Breast epithelium (tissue), 4 donors: ENCODE results near the gene WNK2. TPM values are rescaled to one million over a fixed set of nuclear protein-coding genes. Genes with fewer than 3 reads are reported as not detected.
"Not testable (repeated sequence)": the region's sequence is repeated elsewhere in the genome, so short reads cannot be mapped to it uniquely, and the experiment has no call there.

Experiments
- DNase-seq, 2 donors: peaks; one replicate each; pipeline ENCODE4 v3.0.0-alpha.2; 2019; ENCODE audit warnings: low spot score in 2 of 2
- H3K27ac ChIP-seq, 2 donors: fragments of 200-600 bp; sonication (generic) in 1 of 2; one replicate each; pipeline ENCODE4 v1.5.1; 2016 to 2019; ENCODE audit warnings: mild to moderate bottlenecking in 1 of 2
- H3K27me3 ChIP-seq, 2 donors: fragments of 200-600 bp; sonication (generic) in 1 of 2; one replicate each; pipeline versions ENCODE4 v1.5.1 to v1.6.0; 2017 to 2019; ENCODE audit warnings: control low read depth in 1 of 2, mild to moderate bottlenecking in 1 of 2
- H3K36me3 ChIP-seq: fragments of 200-600 bp; one replicate; pipeline ENCODE4 v1.5.1; 2019
- H3K4me1 ChIP-seq, 2 donors: fragments of 200-600 bp; sonication (generic); one replicate each; pipeline ENCODE4 v1.5.1; 2016 to 2019; ENCODE audit warnings: control low read depth in 1 of 2
- H3K4me3 ChIP-seq, 3 donors: fragments of 200-600 bp; sonication (generic); 1 replicate in 2 of 3; 2 replicates in 1 of 3; pipeline ENCODE4 v1.5.1; 2016 to 2019; ENCODE audit warnings: mild to moderate bottlenecking in 3 of 3, moderate library complexity in 2 of 3
- H3K9me3 ChIP-seq, 2 donors: fragments of 200-600 bp; sonication (generic) in 1 of 2; one replicate each; pipeline ENCODE4 v1.5.1; 2016 to 2019; ENCODE audit warnings: control low read depth in 1 of 2
- CTCF ChIP-seq, 3 donors: fragments of 450-650 bp; IDR thresholded peaks; one replicate each; pipeline ENCODE4 v1.5.1; 2016 to 2017; ENCODE audit warnings: antibody characterized with exemption in 3 of 3, mild to moderate bottlenecking in 3 of 3, moderate library complexity in 3 of 3
- POLR2A ChIP-seq: fragments of 450-650 bp; IDR thresholded peaks from one replicate; pipeline ENCODE4 v1.6.1; 2016; ENCODE audit warnings: antibody characterized with exemption, mild to moderate bottlenecking, moderate library complexity
- POLR2AphosphoS5 ChIP-seq, 3 donors: sonication (generic); formaldehyde crosslinking; IDR thresholded peaks; one replicate each; pipeline ENCODE4 v1.6.1; 2017; ENCODE audit warnings: antibody characterized with exemption in 3 of 3
- intact Hi-C: fragments of 100-400 bp; cut with DNase I; formaldehyde crosslinking; loops from one replicate; pipeline ENCODE4 v1.15.1; 2023; ENCODE audit warnings: low total_unique reads
- total RNA-seq, 3 donors: library from RNA; depleted of rRNA; stranded (reverse); fragments of >200 nt; gene quantifications; one replicate each; pipeline ENCODE4 v1.1.0, GENCODE V29; 2016

WNK2 gene
- total RNA-seq, 3 donors from 2014 or later = 9.1 to 28.5 TPM; not detected in 1

- intact Hi-C loops = no loop called here
- no peak for DNase-seq
- Histone ChIP-seq H3K9me3 (peaks cover 0 to 2% of the 10 kb centered on the region in 2 donors), H3K27ac (no peak overlapping the region), H3K4me1 (no peaks in the 10 kb centered on the region), H3K36me3 (no peaks in the 10 kb centered on the region), H3K27me3 (no peaks in the 10 kb centered on the region), H3K4me3 (no peak overlapping the region)
- no peak for TF ChIP-seq CTCF (IDR thresholded peaks at IDR 0.05)
- no peak for TF ChIP-seq POLR2A
- TF ChIP-seq POLR2AphosphoS5 (IDR thresholded peaks at IDR 0.05) = no peak
Measured at GRCh38 chr9:93355827-93356226, 171.9 kb downstream of the WNK2 start.

- DNase-seq = no peak
- no peak for TF ChIP-seq POLR2A
- TF ChIP-seq POLR2AphosphoS5 (IDR thresholded peaks at IDR 0.05) = no peak
- TF ChIP-seq CTCF (IDR thresholded peaks at IDR 0.05) = no peak
- no peaks in the 10 kb centered on the region for H3K4me1 ChIP-seq
Measured at GRCh38 chr9:93357649-93358048, 173.7 kb downstream of the WNK2 start.

GRCh38 chr9:93359907-93360306, 176.0 kb downstream of the WNK2 start:
- H3K27ac ChIP-seq, H3K4me1 ChIP-seq, DNase-seq, H3K27me3 ChIP-seq, H3K36me3 ChIP-seq, intact Hi-C loops, H3K4me3 ChIP-seq: not testable (repeated sequence)
- H3K9me3 ChIP-seq = peaks cover 0 to 15% of the 10 kb centered on the region in 2 donors

More at GRCh38 chr9:93357649-93358048, 173.7 kb downstream of the WNK2 start:
- intact Hi-C loops = no loop called here
- Histone ChIP-seq H3K9me3 (peaks cover 0 to 15% of the 10 kb centered on the region in 2 donors), H3K4me3 (peak overlapping the region in 1 of 3 donors; percentile 15), H3K27ac (no peak overlapping the region), H3K27me3 (no peaks in the 10 kb centered on the region), H3K36me3 (no peaks in the 10 kb centered on the region)

- TF ChIP-seq POLR2AphosphoS5 (IDR thresholded peaks at IDR 0.05) = no peak
- TF ChIP-seq CTCF (IDR thresholded peaks at IDR 0.05) = no peak
- TF ChIP-seq POLR2A = no peak
- no peaks in the 10 kb centered on the region for H3K36me3 ChIP-seq
- H3K4me1 ChIP-seq = no peaks in the 10 kb centered on the region
- no peak overlapping the region for H3K27ac ChIP-seq
- H3K27me3 ChIP-seq = no peaks in the 10 kb centered on the region
- no peak for DNase-seq
- intact Hi-C loops = no loop called here
- H3K4me3 ChIP-seq = no peak overlapping the region
- H3K9me3 ChIP-seq = peaks cover 0 to 15% of the 10 kb centered on the region in 2 donors
Measured at GRCh38 chr9:93361995-93362394, 178.1 kb downstream of the WNK2 start.

GRCh38 chr9:93364734-93365426, 180.9 kb downstream of the WNK2 start:
- DNase-seq = no peak

More at GRCh38 chr9:93364734-93365426, 180.9 kb downstream of the WNK2 start:
- peaks cover 2 to 15% of the 10 kb centered on the region in 2 donors for H3K9me3 ChIP-seq
- no peaks in the 10 kb centered on the region for H3K36me3 ChIP-seq
- H3K27me3 ChIP-seq = no peaks in the 10 kb centered on the region
- no peaks in the 10 kb centered on the region for H3K4me1 ChIP-seq
- no peak overlapping the region for H3K4me3 ChIP-seq
- intact Hi-C loops = no loop called here
- no peak overlapping the region for H3K27ac ChIP-seq
- TF ChIP-seq POLR2AphosphoS5 (IDR thresholded peaks at IDR 0.05) (no peak), CTCF (IDR thresholded peaks at IDR 0.05) (no peak), POLR2A (no peak)
